GM12878 (cell line): ENCODE data around the gene MRPS14. TPM values are rescaled to one million over a fixed set of nuclear protein-coding genes. Genes with fewer than 3 reads are reported as not detected.

Experiments used
- ATAC-seq: fragments of 200-7000 bp; cut with Tn5 transposase; 3 replicates; pipeline ENCODE4 v1.9.1; 2020; ENCODE audit warnings: mild to moderate bottlenecking, moderate library complexity
- BruUV-seq: library from RNA; stranded (reverse); fragments of 400-500 nt; replicated peaks from 2 replicates; lab custom pipeline; 2021; lab: Mats Ljungman, UMichigan
- CTCF ChIA-PET: fragments of 300-600 bp; sonication (Branson Sonifier 250); formaldehyde crosslinking; extraction: SDS; loops from one replicate; lab custom pipeline; 2021; ENCODE audit warnings: inconsistent platforms; lab: Yijun Ruan, JAX
- POLR2A ChIA-PET: fragments of 350-600 bp; formaldehyde crosslinking; extraction: SDS; loops from one replicate; lab custom pipeline; 2021; ENCODE audit warnings: inconsistent platforms; lab: Charles Lee
- RAD21 ChIA-PET: fragments of 300-600 bp; sonication (Branson Sonifier 250); formaldehyde crosslinking; loops from one replicate; lab custom pipeline; 2023; ENCODE audit warnings: antibody characterized with exemption; ENCODE audit not compliant: unreplicated experiment; lab: Charles Lee
- SMC1A ChIA-PET: fragments of 300-600 bp; sonication (Branson Sonifier 250); formaldehyde crosslinking; loops from one replicate; lab custom pipeline; 2023; ENCODE audit not compliant: unreplicated experiment, uncharacterized antibody; lab: Charles Lee
- DNase-seq: peaks from one replicate; pipeline ENCODE4 v3.0.0-alpha.2; 2011; ENCODE audit warnings: low read depth, low spot score
- FAIRE-seq: peaks from 3 replicates; lab custom pipeline; 2011; peaks lifted over from hg19 to GRCh38; lab: Jason Lieb, UNC
- H2AFZ ChIP-seq: 2 replicates; pipeline ENCODE4 v1.6.0; 2011; ENCODE audit warnings: low read depth, low read length, control low read depth; ENCODE audit not compliant: control insufficient read depth
- H3K27ac ChIP-seq: 2 replicates; pipeline ENCODE4 v1.5.1; 2011; ENCODE audit warnings: control low read depth; ENCODE audit not compliant: control insufficient read depth, insufficient read depth
- H3K27me3 ChIP-seq, 2 experiments: replicated peaks in 1 of 2; 2 replicates each; pipeline versions ENCODE4 v1.6.0 to v1.6.1; 2011; ENCODE audit warnings: low read length in 1 of 2; ENCODE audit not compliant: control insufficient read depth in 2 of 2, insufficient read depth in 2 of 2
- H3K36me3 ChIP-seq, 2 experiments: 2 replicates each; pipeline ENCODE4 v1.5.1; 2011; ENCODE audit warnings: low read length in 1 of 2; ENCODE audit not compliant: control insufficient read depth in 2 of 2, insufficient read depth in 2 of 2
- H3K4me1 ChIP-seq: 2 replicates; pipeline ENCODE4 v1.6.1; 2011; ENCODE audit warnings: mild to moderate bottlenecking, low read length, moderate library complexity, mixed read lengths; ENCODE audit not compliant: control insufficient read depth, insufficient read depth
- H3K4me2 ChIP-seq: 2 replicates; pipeline ENCODE4 v1.6.0; 2011; ENCODE audit warnings: control low read depth; ENCODE audit not compliant: control insufficient read depth, insufficient read depth
- H3K4me3 ChIP-seq: fragments of 200-600 bp; sonication (generic); 2 replicates; pipeline ENCODE4 v1.5.1; 2016
- H3K79me2 ChIP-seq: 2 replicates; pipeline ENCODE4 v1.6.0; 2011; ENCODE audit warnings: low read length; ENCODE audit not compliant: control insufficient read depth, insufficient read depth
- H3K9ac ChIP-seq: 2 replicates; pipeline ENCODE4 v1.8.0; 2011; ENCODE audit warnings: low read length, control low read depth, mixed read lengths; ENCODE audit not compliant: control insufficient read depth, insufficient read depth
- H3K9me3 ChIP-seq: replicated peaks from 3 replicates; pipeline ENCODE4 v1.5.1; 2011; ENCODE audit warnings: mild to moderate bottlenecking, low read length; ENCODE audit not compliant: control insufficient read depth, insufficient read depth
- H4K20me1 ChIP-seq: 2 replicates; pipeline ENCODE4 v1.6.0; 2011; ENCODE audit not compliant: control insufficient read depth, insufficient read depth
- EED ChIP-seq: sonication (generic); IDR thresholded peaks from 2 replicates; pipeline ENCODE4 v1.6.1; 2016; ENCODE audit warnings: antibody characterized with exemption, low read depth
- HCFC1 ChIP-seq: fragments of 150-350 bp; IDR thresholded peaks from 2 replicates; pipeline ENCODE4 v1.6.1; 2014; ENCODE audit warnings: low read length
- JUNB ChIP-seq: IDR thresholded peaks from 2 replicates; pipeline ENCODE4 v1.6.1; 2016; ENCODE audit warnings: antibody characterized with exemption, mild to moderate bottlenecking
- KDM1A ChIP-seq: fragments of 200-600 bp; sonication (generic); IDR thresholded peaks from 2 replicates; pipeline ENCODE4 v1.6.1; 2016; ENCODE audit warnings: borderline replicate concordance
- KLF5 ChIP-seq: fragments of 450-650 bp; IDR thresholded peaks from 2 replicates; pipeline ENCODE4 v1.6.1; 2014; ENCODE audit warnings: mild to moderate bottlenecking; ENCODE audit not compliant: partially characterized antibody
- MTA3 ChIP-seq: IDR thresholded peaks from 2 replicates; pipeline ENCODE4 v1.6.1; 2012; ENCODE audit warnings: low read length, inconsistent platforms, borderline replicate concordance
- MYB ChIP-seq: fragments of 150-350 bp; IDR thresholded peaks from 2 replicates; pipeline ENCODE4 v1.6.1; 2014; ENCODE audit warnings: mild to moderate bottlenecking, low read depth, low read length, borderline replicate concordance
- NR2C1 ChIP-seq: fragments of 450-650 bp; IDR thresholded peaks from 2 replicates; pipeline ENCODE4 v1.6.1; 2017; ENCODE audit warnings: antibody characterized with exemption, mild to moderate bottlenecking, moderate library complexity
- POLR2AphosphoS2 ChIP-seq: IDR thresholded peaks from 2 replicates; pipeline ENCODE4 v1.6.1; 2011; ENCODE audit warnings: low read depth, mild to moderate bottlenecking, low read length, improper control_type of control experiment, moderate library complexity
- RUNX3 ChIP-seq: IDR thresholded peaks from 2 replicates; pipeline ENCODE4 v1.6.1; 2012; ENCODE audit warnings: low read length, inconsistent platforms
- SREBF1 ChIP-seq: IDR thresholded peaks from 2 replicates; pipeline ENCODE4 v1.6.1; 2012; ENCODE audit warnings: mild to moderate bottlenecking, low read length
- TARDBP ChIP-seq: IDR thresholded peaks from 2 replicates; pipeline ENCODE4 v1.6.1; 2016; ENCODE audit warnings: borderline replicate concordance
- USF1 ChIP-seq: IDR thresholded peaks from 2 replicates; pipeline ENCODE4 v1.6.1; 2011; ENCODE audit warnings: borderline replicate concordance, low read depth, mild to moderate bottlenecking, moderate library complexity, mixed read lengths, low read length; ENCODE audit not compliant: insufficient read depth; ENCODE audit errors: extremely low read length
- WRNIP1 ChIP-seq: IDR thresholded peaks from 2 replicates; pipeline ENCODE4 v1.6.1; 2011; ENCODE audit warnings: low read depth, low read length, improper control_type of control experiment, borderline replicate concordance
- YY1 ChIP-seq: IDR thresholded peaks from 2 replicates; pipeline ENCODE4 v1.6.1; 2011; ENCODE audit warnings: low read depth, mild to moderate bottlenecking, low read length
- WGBS: methylation state at CpG from one replicate; pipeline ENCODE4 v1.1.6; 2016; ENCODE audit warnings: low lambda C conversion rate; ENCODE audit not compliant: insufficient replicate concordance, insufficient coverage; ENCODE audit errors: missing lambda C conversion rate; 5-methylcytosine and 5-hydroxymethylcytosine counted together
- in situ Hi-C: fragments of 300-500 bp; cut with MboI; formaldehyde crosslinking; loops from 9 replicates; pipeline ENCODE4 v1.14.3; 2018; ENCODE audit warnings: mixed read lengths
- intact Hi-C: fragments of 100-400 bp; cut with micrococcal nuclease; formaldehyde crosslinking; loops from one replicate; pipeline ENCODE4 v1.14.2; 2022; ENCODE audit not compliant: unreplicated experiment
- polyA plus RNA-seq, 11 experiments: library from polyadenylated mRNA; depleted of rRNA in 4 of 11; unstranded in 6 of 11; stranded (reverse) in 5 of 11; fragments of >200 nt; fragmentation: Nextera tagmentation in 4 of 11; fragmentation: Illumina TruSeq in 1 of 11; extraction: Ambion mirVana in 4 of 11; extraction: Trizol in 1 of 11; gene quantifications; 1 replicate in 1 of 11; 2 replicates in 10 of 11; pipeline versions ENCODE4 v1.2.1 to v1.2.3, GENCODE V29; 2011 to 2016; ENCODE audit warnings: inconsistent platforms in 2 of 11, missing spikeins in 2 of 11, low read depth in 1 of 11
- total RNA-seq, 4 experiments: library from RNA; depleted of rRNA in 3 of 4; stranded (reverse); fragments of >200 nt in 3 of 4; fragmentation: Illumina TruSeq in 1 of 4; extraction: Trizol in 1 of 4; gene quantifications; 2 replicates each; pipeline versions ENCODE4 v1.2.1 to v1.2.3, GENCODE V29; 2013 to 2021
- TF ChIP-seq, protein P1 (sequence below): fragments of 450-650 bp; IDR thresholded peaks from 2 replicates; pipeline ENCODE4 v1.6.1; 2016; ENCODE audit warnings: mild to moderate bottlenecking

MRPS14 gene
- total and polyA plus RNA-seq, 10 of the 15 experiments (the other 5 are each of a cell fraction or from before 2014, with no cell fraction given), result 31.1 to 224 (median 50.4) TPM

DNA sequence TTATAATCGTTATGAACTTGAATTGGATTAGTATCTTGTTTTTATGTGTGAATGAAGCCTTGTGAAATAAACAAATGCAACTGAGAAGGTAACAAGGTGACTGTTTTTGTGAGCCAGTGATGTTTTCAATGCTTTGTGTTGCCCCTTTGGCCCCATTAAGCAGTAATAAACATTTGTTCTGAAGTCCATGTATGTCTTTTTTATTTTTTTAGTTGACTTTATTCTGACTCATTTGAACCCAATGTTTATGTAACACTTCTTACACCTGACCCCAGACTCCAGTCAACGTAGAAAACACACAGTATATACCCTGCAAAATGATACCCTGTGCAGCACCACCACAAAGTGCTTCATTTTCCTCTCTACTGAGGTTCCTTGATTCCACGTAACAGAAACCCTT lies 28.1 kb downstream of the MRPS14 start:
- ChIA-PET POLR2A (no interaction called here), SMC1A (interaction anchor here (1.3 to 6.5 kb wide), 5 partner anchors 12 to 195 kb away, joined by 3 to 89 read pairs (median 3); no protein-coding TSS in a partner anchor), CTCF (interaction anchor here (1.2 to 5.2 kb wide), 3 partner anchors 10 to 42 kb away, joined by 3 to 54 read pairs (median 3); no protein-coding TSS in a partner anchor), RAD21 (interaction anchor here (0.9 to 1.4 kb wide), 4 partner anchors 9 to 31 kb away, joined by 3 to 4 read pairs (median 3); no protein-coding TSS in a partner anchor)
- H3K4me3 ChIP-seq, result no peak overlapping the region
- H4K20me1 ChIP-seq, result no peaks in the 10 kb centered on the region
- DNase-seq (no peak), ATAC-seq (no peak), FAIRE-seq (no peak)
- TF ChIP-seq POLR2AphosphoS2, result no peak
- no peak for TF ChIP-seq USF1
- TF ChIP-seq SREBF1, result no peak
- no peak for TF ChIP-seq TARDBP
- TF ChIP-seq, protein P1, sequence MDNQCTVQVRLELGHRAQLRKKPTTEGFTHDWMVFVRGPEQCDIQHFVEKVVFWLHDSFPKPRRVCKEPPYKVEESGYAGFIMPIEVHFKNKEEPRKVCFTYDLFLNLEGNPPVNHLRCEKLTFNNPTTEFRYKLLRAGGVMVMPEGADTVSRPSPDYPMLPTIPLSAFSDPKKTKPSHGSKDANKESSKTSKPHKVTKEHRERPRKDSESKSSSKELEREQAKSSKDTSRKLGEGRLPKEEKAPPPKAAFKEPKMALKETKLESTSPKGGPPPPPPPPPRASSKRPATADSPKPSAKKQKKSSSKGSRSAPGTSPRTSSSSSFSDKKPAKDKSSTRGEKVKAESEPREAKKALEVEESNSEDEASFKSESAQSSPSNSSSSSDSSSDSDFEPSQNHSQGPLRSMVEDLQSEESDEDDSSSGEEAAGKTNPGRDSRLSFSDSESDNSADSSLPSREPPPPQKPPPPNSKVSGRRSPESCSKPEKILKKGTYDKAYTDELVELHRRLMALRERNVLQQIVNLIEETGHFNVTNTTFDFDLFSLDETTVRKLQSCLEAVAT, result no peak
- no peak for TF ChIP-seq EED
- no peak for TF ChIP-seq YY1
- TF ChIP-seq MYB, result no peak
- no peak for TF ChIP-seq HCFC1
- no peak for TF ChIP-seq MTA3
- TF ChIP-seq KDM1A, result no peak
- TF ChIP-seq KLF5, result no peak
- TF ChIP-seq NR2C1, result no peak
- no peak for TF ChIP-seq JUNB
- TF ChIP-seq RUNX3, result no peak
- TF ChIP-seq WRNIP1, result no peak
- H3K79me2 ChIP-seq, result peaks cover 12% of the 10 kb centered on the region
- no peak overlapping the region for H3K27ac ChIP-seq
- H2AFZ ChIP-seq, result no peak overlapping the region
- H3K4me2 ChIP-seq, result no peak overlapping the region
- H3K9me3 ChIP-seq, result no peaks in the 10 kb centered on the region
- H3K36me3 ChIP-seq, result peaks cover 0 to 6% of the 10 kb centered on the region in 2 experiments; a peak in 2 of 4 replicates
- H3K27me3 ChIP-seq, result no peaks in the 10 kb centered on the region
- no TSS peak for BruUV-seq
- H3K4me1 ChIP-seq, result no peaks in the 10 kb centered on the region; the same call in 1 of the 2 replicates
- in situ Hi-C loops (loop anchor here (5.0 to 10.0 kb wide), 2 partner anchors 223 to 730 kb away; no protein-coding TSS in a partner anchor), intact Hi-C loops (loop anchor here (5.0 to 10.0 kb wide), 4 partner anchors 208 to 1170 kb away; partner anchors contain the start of genes CENPL, DARS2 and RABGAP1L)
- H3K9ac ChIP-seq, result no peak overlapping the region
- 98% methylated on average over 3 of the region's 3 CpGs for WGBS
